HG03066 (cell line): ENCODE results near the gene SLC30A5.
A peak's percentile ranks its signal among the peaks of the same experiment; 100 is the strongest.

Experiments
- ATAC-seq: cut with Tn5 transposase; IDR thresholded peaks from one replicate; pipeline ENCODE4 v1.9.1; 2021; ENCODE audit warnings: low read depth; ENCODE audit not compliant: unreplicated experiment

Gene SLC30A5

DNA sequence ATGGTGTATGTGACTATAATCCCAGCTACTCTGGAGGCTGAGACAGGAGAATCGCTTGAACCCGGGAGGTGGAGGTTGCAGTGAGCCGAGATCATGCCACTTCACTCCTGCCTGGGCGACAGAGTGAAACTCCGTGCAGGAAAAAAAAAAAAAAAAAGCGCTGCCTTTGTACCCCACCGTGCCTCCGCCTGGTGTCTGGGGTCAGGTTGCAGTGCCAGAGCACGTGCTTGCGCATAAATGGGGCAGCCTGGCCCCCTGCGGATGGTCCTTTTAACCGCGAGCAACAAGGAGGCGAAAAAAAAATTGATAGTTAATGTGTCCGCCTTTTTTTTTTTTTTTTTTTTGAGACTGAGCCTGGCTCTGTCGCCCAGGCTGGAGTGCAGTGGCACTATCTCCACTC, 66.8 kb downstream of the SLC30A5 start:
- ATAC-seq, result no peak

DNA sequence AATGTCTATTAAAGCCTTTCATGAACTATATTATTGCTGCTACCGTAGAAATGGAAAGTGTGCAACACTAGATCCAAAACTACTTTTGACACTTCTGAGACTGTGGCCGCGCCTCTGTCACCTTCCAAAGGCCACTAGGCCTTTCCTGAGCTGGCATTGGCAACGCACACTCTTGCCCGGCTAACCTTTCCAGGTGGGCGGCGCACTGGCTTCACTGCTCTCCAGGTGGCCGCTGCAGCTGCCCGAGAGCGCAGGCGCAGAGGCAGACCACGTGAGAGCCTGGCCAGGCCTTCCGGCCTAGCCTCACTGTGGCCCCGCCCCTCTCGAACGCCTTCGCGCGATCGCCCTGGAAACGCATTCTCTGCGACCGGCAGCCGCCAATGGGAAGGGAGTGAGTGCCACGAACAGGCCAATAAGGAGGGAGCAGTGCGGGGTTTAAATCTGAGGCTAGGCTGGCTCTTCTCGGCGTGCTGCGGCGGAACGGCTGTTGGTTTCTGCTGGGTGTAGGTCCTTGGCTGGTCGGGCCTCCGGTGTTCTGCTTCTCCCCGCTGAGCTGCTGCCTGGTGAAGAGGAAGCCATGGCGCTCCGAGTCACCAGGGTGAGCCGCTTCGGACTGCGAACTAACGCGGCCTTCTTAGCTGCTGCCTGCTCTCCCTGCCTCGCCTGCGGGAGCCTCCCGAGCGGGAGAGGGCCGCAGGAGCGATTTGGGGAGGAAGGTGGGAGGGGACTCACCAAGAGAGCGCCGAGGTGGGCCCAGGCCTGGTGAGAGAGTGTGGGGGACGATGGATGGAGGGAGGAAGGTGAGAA, 73.1 kb downstream of the SLC30A5 start, which contains the start of gene CCNB1:
CCNB1 (plus strand) TSS at position 465 of the 807 bp plus-strand sequence; CDS start at position 578, 113 bp downstream.
- peak; percentile 99 for ATAC-seq

DNA sequence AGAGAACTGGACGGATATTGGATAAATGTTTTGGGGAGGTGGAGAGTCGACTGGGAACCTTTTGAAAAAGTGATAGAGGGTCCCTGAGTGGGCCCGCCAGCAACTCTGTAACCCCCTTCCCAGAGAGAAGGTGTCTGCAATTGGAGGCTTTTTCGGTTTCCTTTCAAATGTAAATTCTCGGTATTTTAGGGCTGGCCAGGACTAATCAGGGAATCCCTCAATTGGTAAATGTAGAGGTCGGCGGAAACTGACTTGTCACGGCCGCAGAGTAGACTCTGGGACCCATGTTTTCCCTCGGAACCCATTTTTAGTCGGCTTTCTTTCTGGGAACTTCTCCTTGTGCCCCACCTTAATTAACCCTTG, 73.7 kb downstream of the SLC30A5 start:
- no peak for ATAC-seq

DNA sequence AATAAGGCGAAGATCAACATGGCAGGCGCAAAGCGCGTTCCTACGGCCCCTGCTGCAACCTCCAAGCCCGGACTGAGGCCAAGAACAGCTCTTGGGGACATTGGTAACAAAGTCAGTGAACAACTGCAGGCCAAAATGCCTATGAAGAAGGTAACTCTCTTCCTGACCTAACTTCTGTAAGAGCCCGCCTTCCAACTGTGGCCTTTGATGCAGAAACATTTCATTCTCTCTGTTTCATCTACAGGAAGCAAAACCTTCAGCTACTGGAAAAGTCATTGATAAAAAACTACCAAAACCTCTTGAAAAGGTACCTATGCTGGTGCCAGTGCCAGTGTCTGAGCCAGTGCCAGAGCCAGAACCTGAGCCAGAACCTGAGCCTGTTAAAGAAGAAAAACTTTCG, 74.1 kb downstream of the SLC30A5 start:
- no peak for ATAC-seq

DNA sequence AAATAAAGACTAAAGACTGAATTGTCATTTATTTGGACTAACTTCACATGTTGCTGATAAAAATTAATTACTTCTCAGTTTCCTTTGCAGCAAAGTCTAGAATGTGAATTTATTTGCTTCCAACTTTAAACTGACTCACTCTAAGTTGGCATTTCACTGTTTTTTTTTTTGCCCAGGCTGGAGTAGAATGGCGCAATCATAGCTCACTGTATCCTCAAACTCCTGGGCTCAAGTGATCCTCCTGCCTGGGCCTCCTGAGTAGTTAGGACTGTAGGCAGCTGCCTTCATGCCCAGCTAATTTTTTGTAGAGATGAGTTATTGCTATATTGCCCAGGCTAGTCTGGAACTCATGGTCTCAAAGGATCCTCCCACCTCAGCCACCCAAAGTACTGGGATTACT, 76.7 kb downstream of the SLC30A5 start:
- no peak for ATAC-seq

DNA sequence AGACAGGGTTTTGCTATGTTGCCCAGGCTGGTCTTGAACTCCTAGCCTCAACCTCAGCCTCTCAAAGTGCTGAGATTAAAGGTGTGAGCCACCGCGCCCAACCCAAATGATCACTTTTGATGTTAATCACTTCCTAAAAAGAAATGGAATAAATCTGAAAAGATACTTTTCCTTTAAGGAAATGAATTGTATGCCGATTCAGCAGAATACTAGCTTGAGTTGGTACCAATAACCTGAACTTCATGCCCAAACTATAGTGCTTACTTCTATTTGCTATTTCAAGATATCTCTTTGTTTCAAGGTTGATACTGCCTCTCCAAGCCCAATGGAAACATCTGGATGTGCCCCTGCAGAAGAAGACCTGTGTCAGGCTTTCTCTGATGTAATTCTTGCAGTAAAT, 77.2 kb downstream of the SLC30A5 start:
- no peak for ATAC-seq
